Fibroblast of the conjunctiva (primary cell): ENCODE results near the gene IRF5.

Experiments used
- DNase-seq: peaks from one replicate; pipeline ENCODE4 v3.0.0-alpha.2; 2010; ENCODE audit warnings: low read depth

IRF5 gene

GRCh38 chr7:128920913-128921582 is 16.7 kb upstream of the IRF5 start:
- DNase-seq, result no peak

- no peak for DNase-seq
Observed at GRCh38 chr7:128921866-128922440, 15.8 kb upstream of the IRF5 start.

- no peak for DNase-seq
Observed at GRCh38 chr7:128922496-128923410, 15.0 kb upstream of the IRF5 start.

- no peak for DNase-seq
Observed at GRCh38 chr7:128923411-128923800, 14.3 kb upstream of the IRF5 start.

- no peak for DNase-seq
Observed at GRCh38 chr7:128924707-128925588, 12.8 kb upstream of the IRF5 start.

GRCh38 chr7:128928159-128928813 is 9.4 kb upstream of the IRF5 start:
- no peak for DNase-seq

- DNase-seq, result no peak
Observed at GRCh38 chr7:128928882-128929788, 8.6 kb upstream of the IRF5 start.

GRCh38 chr7:128931190-128931798 is 6.4 kb upstream of the IRF5 start:
- no peak for DNase-seq

GRCh38 chr7:128931965-128932861 is 5.5 kb upstream of the IRF5 start:
- DNase-seq, result no peak

- DNase-seq, result no peak
Observed at GRCh38 chr7:128932862-128933179, 4.9 kb upstream of the IRF5 start.

- DNase-seq, result no peak
Observed at GRCh38 chr7:128933180-128933891, 4.4 kb upstream of the IRF5 start.

GRCh38 chr7:128934361-128935341 is 3.1 kb upstream of the IRF5 start:
- no peak for DNase-seq

- DNase-seq, result no peak
Observed at GRCh38 chr7:128935342-128935730, 2.4 kb upstream of the IRF5 start.

- DNase-seq, result no peak
Observed at GRCh38 chr7:128936798-128937197, 929 bp upstream of the IRF5 start.

- no peak for DNase-seq
Observed at GRCh38 chr7:128937271-128937646, 468 bp upstream of the IRF5 start.

GRCh38 chr7:128938544-128939074 is 882 bp downstream of the IRF5 start:
- DNase-seq, result no peak
